Heart left ventricle (tissue), 13 donors: ENCODE measurements around the gene SLC4A7.

Experiments
- POLR2A ChIP-seq, 2 donors: fragments of 450-650 bp; IDR thresholded peaks; one replicate each; pipeline ENCODE4 v1.6.1; 2017; ENCODE audit warnings: antibody characterized with exemption in 2 of 2, mild to moderate bottlenecking in 2 of 2, moderate library complexity in 2 of 2
- TF ChIP-seq, protein P1 (sequence below), 12 donors: fragments of 200-600 bp; sonication (generic) in 4 of 12; IDR thresholded peaks; one replicate each; pipeline versions ENCODE4 v1.5.0 to v1.8.0; 2018 to 2022; ENCODE audit warnings: antibody characterized with exemption in 12 of 12, mild to moderate bottlenecking in 5 of 12
- donor health status: ischemic (EF 13 %, LVEDD 7.1; RV severe dilation, severe dysfunction).
- donor health status: DM: no; HTN: yes; CAD: no.
- donor health status: DM: no; HTN: no; CAD: no.
- donor health status: ischemic (EF 25% LVEDD 6.9; RV normal size, moderate dysfunction).
- donor health status: ischemic (EF 25% LVEDD 5.7; RV mildly dilated, moderate dysfunction).
- donor health status: ischemic (EF 35%, LVEDD 5.7; RV mildly dilated, moderate dysfunction).
- donor health status: nonischemic (EF 11% LVEDD 7.7; RV severe dilation, severe dysfunction).
- donor health status: DM: yes; HTN: yes; CAD: no.
- donor health status: PGD.
- donor health status: ischemic (EF 29% LVEDD 5.4; RV normal size, mild dysfunction).
- donor health status: nonischemic (EF 23%, LVEDD 6.1; RV moderate dilation, normal function).

DNA sequence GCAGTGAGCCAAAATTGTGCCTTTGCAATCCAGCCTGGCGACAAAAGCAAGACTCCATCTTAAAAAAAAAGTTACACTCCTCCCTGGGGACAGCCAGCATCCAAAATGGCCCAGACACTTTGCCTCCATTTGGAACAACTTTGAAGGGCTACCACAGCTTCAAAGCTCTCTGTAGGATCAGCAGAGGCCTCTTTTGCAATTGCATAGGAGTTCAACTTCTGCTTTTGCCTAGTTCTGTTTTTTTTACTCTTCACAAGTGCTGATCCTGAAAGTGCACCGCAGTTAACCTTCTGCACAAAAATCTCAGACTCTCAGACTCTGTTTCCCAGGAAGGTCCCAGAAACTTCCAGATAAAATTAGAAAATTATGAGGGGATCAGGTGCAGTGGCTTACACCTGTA is 25.2 kb upstream of the SLC4A7 start:
- TF ChIP-seq, protein P1, sequence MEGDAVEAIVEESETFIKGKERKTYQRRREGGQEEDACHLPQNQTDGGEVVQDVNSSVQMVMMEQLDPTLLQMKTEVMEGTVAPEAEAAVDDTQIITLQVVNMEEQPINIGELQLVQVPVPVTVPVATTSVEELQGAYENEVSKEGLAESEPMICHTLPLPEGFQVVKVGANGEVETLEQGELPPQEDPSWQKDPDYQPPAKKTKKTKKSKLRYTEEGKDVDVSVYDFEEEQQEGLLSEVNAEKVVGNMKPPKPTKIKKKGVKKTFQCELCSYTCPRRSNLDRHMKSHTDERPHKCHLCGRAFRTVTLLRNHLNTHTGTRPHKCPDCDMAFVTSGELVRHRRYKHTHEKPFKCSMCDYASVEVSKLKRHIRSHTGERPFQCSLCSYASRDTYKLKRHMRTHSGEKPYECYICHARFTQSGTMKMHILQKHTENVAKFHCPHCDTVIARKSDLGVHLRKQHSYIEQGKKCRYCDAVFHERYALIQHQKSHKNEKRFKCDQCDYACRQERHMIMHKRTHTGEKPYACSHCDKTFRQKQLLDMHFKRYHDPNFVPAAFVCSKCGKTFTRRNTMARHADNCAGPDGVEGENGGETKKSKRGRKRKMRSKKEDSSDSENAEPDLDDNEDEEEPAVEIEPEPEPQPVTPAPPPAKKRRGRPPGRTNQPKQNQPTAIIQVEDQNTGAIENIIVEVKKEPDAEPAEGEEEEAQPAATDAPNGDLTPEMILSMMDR (IDR thresholded peaks at IDR 0.05), result no peak
- no peak for TF ChIP-seq POLR2A (IDR thresholded peaks at IDR 0.05)
